Muscle of arm (tissue), 12 donors: ENCODE measurements around the gene GPR55. TPM values are rescaled to one million over a fixed set of nuclear protein-coding genes. Genes with fewer than 3 reads are reported as not detected.

ENCODE experiments used
- DNase-seq: peaks from one replicate; pipeline ENCODE4 v3.0.0-alpha.2; 2013
- polyA plus RNA-seq, 12 donors: library from polyadenylated mRNA; unstranded; fragments of 120-200 nt; gene quantifications; one replicate each; pipeline ENCODE4 v1.2.1, GENCODE V29; 2013; ENCODE audit not compliant: insufficient read length in 12 of 12

GPR55 gene
- polyA plus RNA-seq, 12 donors: 0.05 to 0.26 (median 0.09) TPM; not detected in 8

DNA sequence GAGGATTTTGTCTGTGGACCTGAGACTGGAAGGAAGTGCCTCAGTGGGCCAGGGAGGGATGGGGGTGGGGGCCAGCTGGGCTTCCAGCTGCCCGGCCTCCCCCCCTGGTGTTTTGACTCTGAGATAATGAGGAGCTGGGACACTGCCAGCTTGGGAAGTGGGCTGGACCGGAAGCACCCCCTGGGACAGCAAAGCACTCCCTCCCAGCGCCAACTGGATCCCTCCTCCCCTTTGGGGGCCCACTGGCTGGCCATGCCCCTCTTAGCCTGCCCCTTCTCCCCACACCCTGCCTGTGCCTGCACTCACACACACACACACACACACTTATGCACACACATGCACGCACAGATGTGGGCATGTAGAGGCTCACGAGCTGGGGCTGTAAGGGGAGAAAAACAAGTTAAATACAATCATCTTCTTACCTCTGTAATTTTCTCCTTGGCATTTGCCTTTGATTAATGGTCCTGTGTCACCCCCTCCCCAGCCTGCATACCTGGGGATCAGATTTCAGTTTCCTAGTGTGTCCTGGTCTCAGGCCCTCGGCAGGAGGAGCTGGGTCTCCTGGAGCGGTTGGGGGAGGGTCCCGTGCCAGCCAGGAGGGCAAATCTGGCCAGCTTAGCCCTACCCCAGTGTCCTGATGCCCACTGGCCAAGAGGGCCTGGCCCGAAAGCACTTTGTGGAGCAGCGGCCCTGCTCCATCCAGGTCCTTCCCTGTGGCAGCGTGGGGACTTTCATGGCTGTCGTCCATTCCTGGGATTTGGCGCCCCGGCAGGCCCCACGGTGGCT is 56.7 kb downstream of the GPR55 start:
- DNase-seq: no peak

GRCh38 chr2:230866756-230867523 is 58.1 kb downstream of the GPR55 start:
- peak; percentile 54 for DNase-seq

DNA sequence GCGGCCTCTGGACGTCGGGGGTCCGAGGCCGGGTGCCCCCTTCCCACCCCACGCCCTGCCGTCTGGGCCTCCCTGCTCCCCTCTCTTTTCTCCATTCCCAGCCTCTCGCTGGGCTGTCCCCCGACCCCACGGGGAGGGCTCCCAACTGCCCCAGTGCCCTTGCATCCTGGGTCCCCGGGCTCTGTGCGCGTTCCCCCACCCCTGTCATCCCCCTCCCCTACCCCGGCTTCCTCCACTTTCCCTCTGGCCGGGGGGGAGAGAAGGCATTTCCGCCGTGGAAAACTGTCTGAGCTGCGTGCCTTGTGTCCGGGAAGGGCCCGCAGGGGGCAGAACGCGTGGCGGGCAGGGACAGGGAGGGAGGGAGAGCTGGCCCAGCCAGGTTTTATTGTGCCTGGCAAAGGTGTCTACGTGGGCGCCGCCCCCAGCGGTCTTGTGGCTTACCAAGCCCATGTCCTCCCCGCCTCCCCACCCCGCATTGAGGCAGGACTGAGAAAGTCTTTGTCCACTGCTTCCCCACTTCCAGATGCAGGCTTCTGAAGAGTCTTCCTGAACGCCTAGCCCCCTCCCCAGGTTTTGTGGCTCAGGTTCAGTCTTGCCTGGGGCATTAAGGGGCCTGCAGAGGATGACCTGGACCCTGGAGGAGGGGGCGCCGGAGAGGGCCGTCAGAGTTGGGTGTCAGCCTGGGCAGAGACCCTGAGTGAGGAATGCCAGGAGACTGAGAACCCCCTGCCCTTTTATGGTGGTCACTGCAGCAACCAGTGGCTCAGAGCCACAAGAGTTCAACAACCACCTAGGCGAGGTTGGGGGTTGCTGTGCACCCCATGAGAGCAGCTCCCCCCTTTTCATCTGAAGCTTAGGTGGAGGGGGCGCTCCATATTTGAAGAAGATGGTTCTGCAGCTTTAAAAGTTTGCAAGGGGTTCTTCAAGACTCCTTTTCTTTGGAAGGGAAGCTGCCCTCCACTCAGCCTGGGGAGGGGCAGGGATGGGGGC is 59.0 kb downstream of the GPR55 start:
- DNase-seq: peak; percentile 56

- DNase-seq: peak; percentile 54
Measured at GRCh38 chr2:230865307-230865765, 59.7 kb downstream of the GPR55 start.

GRCh38 chr2:230864605-230865306 is 60.3 kb downstream of the GPR55 start, which contains the start of gene ITM2C:
ITM2C (plus strand) TSS chr2:230864942; CDS start chr2:230865026, 84 bp downstream.
- DNase-seq: peak; percentile 76

GRCh38 chr2:230864122-230864604 is 60.9 kb downstream of the GPR55 start:
- no peak for DNase-seq

DNA sequence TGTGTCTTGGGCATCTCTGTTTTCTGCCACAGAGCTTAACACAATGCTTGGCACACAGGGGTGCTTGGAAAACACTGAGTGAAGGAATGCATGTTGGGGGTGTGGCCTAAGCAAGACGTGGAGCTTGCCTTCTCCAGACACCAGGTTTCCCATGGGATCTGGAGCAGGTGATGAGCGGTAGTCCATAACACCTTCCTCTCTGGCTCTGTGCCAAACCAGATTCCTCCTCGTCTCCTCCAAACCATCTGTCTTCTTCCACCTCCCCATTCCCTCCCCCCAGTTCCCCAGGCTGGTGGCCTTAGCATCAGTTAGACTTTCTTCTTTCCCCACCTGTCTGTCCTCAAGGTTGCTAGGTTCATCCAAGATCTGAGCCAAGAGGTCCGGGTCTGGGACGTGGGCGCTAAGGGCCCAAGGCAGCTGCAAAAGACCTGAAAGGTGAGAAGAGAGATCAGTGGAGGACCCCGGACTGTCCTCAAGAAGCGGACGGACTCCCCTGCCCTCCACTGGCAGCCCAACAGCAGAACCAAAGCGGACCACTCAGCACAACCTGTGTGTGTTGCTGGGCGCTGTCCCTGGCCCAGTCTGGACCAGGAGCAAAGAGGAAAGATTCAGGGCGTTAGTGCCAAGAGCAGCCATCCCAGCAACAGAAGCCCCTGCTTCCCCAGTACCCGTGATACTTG is 61.5 kb downstream of the GPR55 start:
- DNase-seq: no peak

DNA sequence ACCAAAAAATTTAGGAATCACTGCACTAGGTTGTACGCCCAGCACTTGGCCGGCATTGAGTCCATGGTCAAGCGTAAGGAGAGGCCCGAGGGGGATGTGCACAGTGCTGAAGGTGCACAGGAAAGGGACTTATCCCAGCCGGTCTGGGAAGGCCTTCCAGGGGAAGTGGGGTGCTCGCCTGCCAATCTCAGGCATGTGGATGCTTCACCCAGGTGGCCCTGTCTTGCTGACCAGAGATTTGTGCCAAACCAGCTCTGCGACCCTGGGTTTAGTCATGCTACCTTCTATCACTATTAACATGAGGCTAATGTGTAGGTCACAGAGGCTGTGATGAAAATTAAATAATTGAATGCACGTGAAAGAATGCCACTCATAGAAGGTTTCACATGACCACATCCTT is 62.0 kb downstream of the GPR55 start:
- no peak for DNase-seq

DNA sequence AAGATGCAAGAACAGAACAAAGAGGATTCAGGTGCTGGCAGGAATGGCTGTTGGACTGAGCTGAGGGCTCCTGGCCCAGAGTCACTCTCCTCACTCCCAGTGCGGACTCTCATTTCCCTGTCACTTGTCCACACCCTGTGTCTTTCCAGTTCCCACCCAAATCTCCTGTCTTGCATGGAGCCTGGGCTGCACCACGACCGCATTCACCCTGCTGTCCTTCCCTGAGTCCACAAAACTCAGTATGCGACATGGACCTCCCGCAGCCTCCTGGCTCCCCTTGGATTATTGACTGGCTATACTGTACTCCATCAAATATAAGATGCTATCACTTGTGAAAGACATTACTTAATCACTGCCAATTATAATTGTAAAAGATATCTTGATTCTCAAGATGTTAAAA is 62.8 kb downstream of the GPR55 start:
- DNase-seq: no peak

DNA sequence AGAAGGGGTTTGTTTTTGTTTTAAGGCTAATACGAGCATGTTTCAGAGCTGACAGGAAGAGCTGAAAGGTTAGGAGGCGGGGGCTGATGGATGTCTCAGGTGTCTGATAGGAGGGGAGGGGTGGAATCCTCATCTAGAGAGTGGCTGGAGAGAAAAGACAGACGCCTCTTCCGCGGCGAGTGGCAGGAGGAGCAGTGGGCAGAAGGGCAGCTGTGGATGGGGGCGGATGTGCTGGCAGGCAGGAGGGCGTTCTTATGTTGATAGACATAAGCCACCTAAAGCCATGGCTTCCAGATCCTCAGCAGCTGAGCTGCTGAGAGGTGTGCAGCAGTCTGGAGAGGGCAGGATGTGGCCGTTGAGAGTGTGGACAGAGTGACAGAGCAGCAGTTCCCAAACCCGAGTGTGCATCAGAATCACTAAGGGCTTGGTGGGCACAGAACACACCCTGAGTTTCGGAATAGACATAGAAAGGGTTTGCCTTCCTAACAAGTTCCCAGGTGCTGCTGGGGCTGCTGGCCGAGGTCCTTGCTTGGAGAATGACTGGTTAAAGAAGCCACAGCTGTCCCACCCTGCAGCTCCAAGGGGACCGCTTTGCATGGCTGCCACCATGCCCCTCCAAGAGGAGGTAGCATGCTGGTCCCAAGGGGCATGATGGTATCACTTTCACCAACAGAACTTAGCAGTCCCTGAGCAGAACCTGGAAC is 63.3 kb downstream of the GPR55 start:
- no peak for DNase-seq

Other genes with a start within 250 kb of the GPR55 start
- gene CAB39, start 212.4 kb downstream of the GPR55 start, polyA plus RNA-seq: 10 to 100 TPM in 11 of 12 donors, not detected in 1; 54.8 to 84.9 (median 69.4) TPM
- 100 to 1,000 TPM in 11 of 12 donors, not detected in 1; 115 to 441 (median 182) TPM for gene ITM2C, start 60.3 kb downstream of the GPR55 start, polyA plus RNA-seq
- not detected for gene SPATA3, start 70.9 kb upstream of the GPR55 start, polyA plus RNA-seq
- gene C2orf72, start 112.3 kb upstream of the GPR55 start, polyA plus RNA-seq: 10 to 100 TPM in 1 of 12 donors, 1 to 10 TPM in 2, under 1 TPM in 8, not detected in 1; 0.21 to 18.3 (median 0.66) TPM
- 100 to 1,000 TPM in 1 of 12 donors, 10 to 100 TPM in 11; 55.6 to 299 (median 83.9) TPM for gene PSMD1, start 131.6 kb upstream of the GPR55 start, polyA plus RNA-seq
- 1 to 10 TPM in 1 of 12 donors, under 1 TPM in 8, not detected in 3; 0.11 to 1.1 (median 0.18) TPM for gene HTR2B, start 199.8 kb upstream of the GPR55 start, polyA plus RNA-seq